ENCODE results near the gene SLC7A14.

Gene SLC7A14

DNA sequence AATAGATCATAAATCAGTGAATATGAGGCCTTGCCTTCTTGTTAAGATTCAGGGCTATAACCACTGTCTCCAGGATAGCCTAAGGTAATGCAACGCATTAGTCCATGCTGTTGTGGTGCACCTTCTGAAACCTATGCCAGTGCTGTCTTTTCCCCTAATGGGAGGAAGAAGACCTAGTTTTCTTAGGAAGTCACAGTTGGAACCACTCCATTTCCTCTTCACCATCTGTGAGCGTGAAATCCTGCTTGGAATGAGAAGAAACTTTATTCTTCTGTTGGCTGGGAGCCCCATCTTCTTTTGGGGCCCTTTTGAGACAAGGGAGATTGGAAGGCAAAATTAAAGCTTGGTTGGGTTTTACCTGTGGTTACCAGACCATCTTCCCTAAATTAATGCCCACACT is 25.9 kb upstream of the SLC7A14 start:
- H3K79me2 ChIP-seq (ENCODE audit: control insufficient read depth, insufficient read depth, low read length, unreplicated experiment) = no peaks in the 10 kb centered on the region
- H3K4me1 ChIP-seq (ENCODE audit: control insufficient read depth, insufficient read depth, low read length, unreplicated experiment) = peaks cover 10% of the 10 kb centered on the region
- no peaks in the 10 kb centered on the region for H3K36me3 ChIP-seq (ENCODE audit: insufficient read depth, low read length)
- no peak overlapping the region for H3K27ac ChIP-seq (ENCODE audit: low read depth, low read length)
- H3K4me3 ChIP-seq (ENCODE audit: low read depth, low read length) = no peak overlapping the region
- H3K27me3 ChIP-seq (ENCODE audit: insufficient read depth, low read length) = no peaks in the 10 kb centered on the region
- H2AFZ ChIP-seq (ENCODE audit: low read length, unreplicated experiment) = no peak overlapping the region

GRCh38 chr3:170610321-170610884 is 24.5 kb upstream of the SLC7A14 start:
- H3K4me3 ChIP-seq (ENCODE audit: low read depth, low read length) = no peak overlapping the region
- H3K36me3 ChIP-seq (ENCODE audit: insufficient read depth, low read length) = no peaks in the 10 kb centered on the region
- no peaks in the 10 kb centered on the region for H3K79me2 ChIP-seq (ENCODE audit: control insufficient read depth, insufficient read depth, low read length, unreplicated experiment)
- peaks cover 10% of the 10 kb centered on the region for H3K4me1 ChIP-seq (ENCODE audit: control insufficient read depth, insufficient read depth, low read length, unreplicated experiment)
- no peaks in the 10 kb centered on the region for H3K27me3 ChIP-seq (ENCODE audit: insufficient read depth, low read length)
- no peak overlapping the region for H3K27ac ChIP-seq (ENCODE audit: low read depth, low read length)
- H2AFZ ChIP-seq (ENCODE audit: low read length, unreplicated experiment) = no peak overlapping the region

DNA sequence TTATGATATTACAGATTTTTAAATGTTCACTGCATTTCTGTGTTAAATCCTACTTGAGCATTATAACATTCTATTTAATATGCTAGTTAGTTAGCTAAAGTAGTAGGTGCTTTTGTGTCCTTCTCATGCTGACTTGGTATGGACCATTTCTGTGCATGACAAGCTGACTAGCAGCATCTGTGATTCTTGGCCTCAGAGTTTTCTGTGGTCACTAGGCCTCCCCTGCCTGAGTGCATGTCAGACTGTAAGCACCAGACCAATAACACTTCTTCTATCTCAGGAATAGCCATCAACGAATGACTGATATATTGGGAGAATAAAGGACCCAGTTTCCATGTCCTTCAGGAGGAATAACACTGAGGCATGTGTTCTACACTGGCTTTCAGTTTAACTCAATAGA is 22.6 kb upstream of the SLC7A14 start:
- Histone ChIP-seq H3K36me3 (ENCODE audit: insufficient read depth, low read length) (no peaks in the 10 kb centered on the region), H3K27me3 (ENCODE audit: insufficient read depth, low read length) (peaks cover 2% of the 10 kb centered on the region; the same call in 1 of the 2 replicates), H2AFZ (ENCODE audit: low read length, unreplicated experiment) (no peak overlapping the region), H3K27ac (ENCODE audit: low read depth, low read length) (no peak overlapping the region), H3K4me3 (ENCODE audit: low read depth, low read length) (no peak overlapping the region), H3K79me2 (ENCODE audit: control insufficient read depth, insufficient read depth, low read length, unreplicated experiment) (no peaks in the 10 kb centered on the region), H3K4me1 (ENCODE audit: control insufficient read depth, insufficient read depth, low read length, unreplicated experiment) (no peaks in the 10 kb centered on the region)

- H2AFZ ChIP-seq (ENCODE audit: low read length, unreplicated experiment) = no peak overlapping the region
- H3K27me3 ChIP-seq (ENCODE audit: insufficient read depth, low read length) = peaks cover 3% of the 10 kb centered on the region; the same call in 1 of the 2 replicates
- no peaks in the 10 kb centered on the region for H3K4me1 ChIP-seq (ENCODE audit: control insufficient read depth, insufficient read depth, low read length, unreplicated experiment)
- H3K27ac ChIP-seq (ENCODE audit: low read depth, low read length) = no peak overlapping the region
- no peaks in the 10 kb centered on the region for H3K36me3 ChIP-seq (ENCODE audit: insufficient read depth, low read length)
- H3K79me2 ChIP-seq (ENCODE audit: control insufficient read depth, insufficient read depth, low read length, unreplicated experiment) = no peaks in the 10 kb centered on the region
- no peak overlapping the region for H3K4me3 ChIP-seq (ENCODE audit: low read depth, low read length)
Observed at GRCh38 chr3:170606675-170607074, 20.8 kb upstream of the SLC7A14 start.

- no peak overlapping the region for H3K27ac ChIP-seq (ENCODE audit: low read depth, low read length)
- no peak overlapping the region for H3K4me3 ChIP-seq (ENCODE audit: low read depth, low read length)
- H3K4me1 ChIP-seq (ENCODE audit: control insufficient read depth, insufficient read depth, low read length, unreplicated experiment) = no peaks in the 10 kb centered on the region
- no peak overlapping the region for H2AFZ ChIP-seq (ENCODE audit: low read length, unreplicated experiment)
- no peaks in the 10 kb centered on the region for H3K36me3 ChIP-seq (ENCODE audit: insufficient read depth, low read length)
- no peaks in the 10 kb centered on the region for H3K79me2 ChIP-seq (ENCODE audit: control insufficient read depth, insufficient read depth, low read length, unreplicated experiment)
- H3K27me3 ChIP-seq (ENCODE audit: insufficient read depth, low read length) = peaks cover 3% of the 10 kb centered on the region; the same call in 1 of the 2 replicates
Observed at GRCh38 chr3:170605490-170605889, 19.6 kb upstream of the SLC7A14 start.

- no peak overlapping the region for H2AFZ ChIP-seq (ENCODE audit: low read length, unreplicated experiment)
- no peaks in the 10 kb centered on the region for H3K36me3 ChIP-seq (ENCODE audit: insufficient read depth, low read length)
- no peaks in the 10 kb centered on the region for H3K4me1 ChIP-seq (ENCODE audit: control insufficient read depth, insufficient read depth, low read length, unreplicated experiment)
- peaks cover 3% of the 10 kb centered on the region; the same call in 1 of the 2 replicates for H3K27me3 ChIP-seq (ENCODE audit: insufficient read depth, low read length)
- no peak overlapping the region for H3K27ac ChIP-seq (ENCODE audit: low read depth, low read length)
- H3K79me2 ChIP-seq (ENCODE audit: control insufficient read depth, insufficient read depth, low read length, unreplicated experiment) = no peaks in the 10 kb centered on the region
- no peak overlapping the region for H3K4me3 ChIP-seq (ENCODE audit: low read depth, low read length)
Observed at GRCh38 chr3:170603770-170604510, 18.1 kb upstream of the SLC7A14 start.

GRCh38 chr3:170602556-170602955 is 16.7 kb upstream of the SLC7A14 start:
- Histone ChIP-seq H3K27ac (ENCODE audit: low read depth, low read length) (no peak overlapping the region), H3K27me3 (ENCODE audit: insufficient read depth, low read length) (peaks cover 3% of the 10 kb centered on the region; the same call in 1 of the 2 replicates), H3K4me3 (ENCODE audit: low read depth, low read length) (no peak overlapping the region), H2AFZ (ENCODE audit: low read length, unreplicated experiment) (no peak overlapping the region), H3K79me2 (ENCODE audit: control insufficient read depth, insufficient read depth, low read length, unreplicated experiment) (no peaks in the 10 kb centered on the region), H3K4me1 (ENCODE audit: control insufficient read depth, insufficient read depth, low read length, unreplicated experiment) (no peaks in the 10 kb centered on the region), H3K36me3 (ENCODE audit: insufficient read depth, low read length) (no peaks in the 10 kb centered on the region)

DNA sequence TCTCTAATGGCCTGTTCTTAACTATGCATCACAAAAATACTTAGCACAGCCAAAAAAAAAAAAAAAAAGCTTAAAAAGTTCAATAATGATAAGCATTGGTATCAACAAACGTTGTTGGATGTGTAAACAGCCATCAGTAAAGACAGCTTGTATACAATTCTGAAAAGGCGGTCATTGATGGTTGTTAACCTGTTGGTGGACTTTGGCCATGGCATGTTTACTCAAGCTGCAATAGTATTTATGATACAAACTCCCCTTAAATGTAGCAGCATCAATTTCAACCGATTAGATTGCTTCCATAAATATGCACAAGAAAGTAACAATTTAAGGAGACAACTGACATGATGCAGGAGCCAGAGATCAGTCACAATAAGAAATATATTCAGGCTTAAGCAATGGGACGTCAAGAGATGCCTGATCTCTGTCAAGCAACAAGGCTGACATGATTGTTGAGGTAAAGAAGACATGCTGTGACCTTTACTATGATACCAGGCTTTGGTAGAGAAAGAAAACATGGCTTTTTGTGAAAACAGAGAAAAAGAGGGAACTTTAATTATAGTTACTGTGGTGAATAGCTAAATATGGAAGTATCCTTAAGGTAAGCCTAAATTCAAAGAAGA is 14.2 kb upstream of the SLC7A14 start:
- no peak overlapping the region for H3K4me3 ChIP-seq (ENCODE audit: low read depth, low read length)
- no peaks in the 10 kb centered on the region for H3K4me1 ChIP-seq (ENCODE audit: control insufficient read depth, insufficient read depth, low read length, unreplicated experiment)
- no peaks in the 10 kb centered on the region for H3K79me2 ChIP-seq (ENCODE audit: control insufficient read depth, insufficient read depth, low read length, unreplicated experiment)
- peaks cover 3% of the 10 kb centered on the region; the same call in 1 of the 2 replicates for H3K27me3 ChIP-seq (ENCODE audit: insufficient read depth, low read length)
- no peak overlapping the region for H2AFZ ChIP-seq (ENCODE audit: low read length, unreplicated experiment)
- H3K36me3 ChIP-seq (ENCODE audit: insufficient read depth, low read length) = no peaks in the 10 kb centered on the region
- H3K27ac ChIP-seq (ENCODE audit: low read depth, low read length) = no peak overlapping the region

DNA sequence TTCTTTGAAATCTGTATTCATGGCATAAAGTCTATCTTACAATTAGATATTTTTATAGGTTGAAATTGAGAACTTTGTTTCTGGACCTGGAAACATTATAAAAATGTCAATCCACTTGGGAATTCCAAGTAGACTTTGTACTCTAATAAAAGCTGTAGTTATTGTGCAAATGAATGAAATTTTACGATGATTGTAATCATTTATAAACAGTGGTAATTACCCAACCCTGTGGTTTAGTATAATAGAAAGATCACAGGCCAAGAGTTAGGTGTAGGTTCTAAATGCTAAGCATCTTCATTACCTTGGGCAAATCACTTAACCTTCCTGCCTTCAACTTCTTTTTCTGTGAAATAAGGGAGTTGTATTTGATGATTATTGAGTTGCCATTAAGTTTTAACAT is 13.2 kb upstream of the SLC7A14 start:
- Histone ChIP-seq H3K27ac (ENCODE audit: low read depth, low read length) (no peak overlapping the region), H3K27me3 (ENCODE audit: insufficient read depth, low read length) (peaks cover 3% of the 10 kb centered on the region; the same call in 1 of the 2 replicates), H3K36me3 (ENCODE audit: insufficient read depth, low read length) (no peaks in the 10 kb centered on the region)

GRCh38 chr3:170598091-170598502 is 12.2 kb upstream of the SLC7A14 start:
- Histone ChIP-seq H3K4me3 (ENCODE audit: low read depth, low read length) (no peak overlapping the region), H2AFZ (ENCODE audit: low read length, unreplicated experiment) (no peak overlapping the region), H3K27ac (ENCODE audit: low read depth, low read length) (no peak overlapping the region), H3K36me3 (ENCODE audit: insufficient read depth, low read length) (no peaks in the 10 kb centered on the region), H3K4me1 (ENCODE audit: control insufficient read depth, insufficient read depth, low read length, unreplicated experiment) (no peaks in the 10 kb centered on the region), H3K79me2 (ENCODE audit: control insufficient read depth, insufficient read depth, low read length, unreplicated experiment) (no peaks in the 10 kb centered on the region), H3K27me3 (ENCODE audit: insufficient read depth, low read length) (peaks cover 3% of the 10 kb centered on the region; the same call in 1 of the 2 replicates)

More for the DNA sequence above, 13.2 kb upstream of the SLC7A14 start:
- Histone ChIP-seq H3K4me3 (ENCODE audit: low read depth, low read length) (no peak overlapping the region), H2AFZ (ENCODE audit: low read length, unreplicated experiment) (no peak overlapping the region), H3K4me1 (ENCODE audit: control insufficient read depth, insufficient read depth, low read length, unreplicated experiment) (no peaks in the 10 kb centered on the region), H3K79me2 (ENCODE audit: control insufficient read depth, insufficient read depth, low read length, unreplicated experiment) (no peaks in the 10 kb centered on the region)
